OCI-LY1 (cell line): Measurements from ENCODE around the gene DRAP1.

Experiments used
- CTCF ChIP-seq: fragments of 200-600 bp; sonication (generic), shearing (Covaris generic); IDR thresholded peaks from 2 replicates; pipeline ENCODE4 v1.5.1; 2017; ENCODE audit warnings: mild to moderate bottlenecking, antibody characterized with exemption, low read length, moderate library complexity, mixed read lengths
- EZH2 ChIP-seq: fragments of 200-600 bp; sonication (generic), shearing (Covaris generic); IDR thresholded peaks from 2 replicates; pipeline ENCODE4 v1.8.0; 2017; ENCODE audit warnings: borderline replicate concordance, mixed run types, mild to moderate bottlenecking, antibody characterized with exemption, low read length, moderate library complexity, mixed read lengths

- no peak for TF ChIP-seq CTCF
- TF ChIP-seq EZH2 = no peak
These were observed 22.2 kb upstream of the DRAP1 start for GRCh38 chr11:65897020-65897471.
